Psoas muscle (tissue), 8 donors: ENCODE measurements around the gene GNB1L. TPM values are rescaled to one million over a fixed set of nuclear protein-coding genes. Genes with fewer than 3 reads are reported as not detected.
"Not testable (repeated sequence)": the region's sequence is repeated elsewhere in the genome, so short reads cannot be mapped to it uniquely, and the experiment has no call there.

ENCODE experiments used
- ATAC-seq, 4 donors: fragments of 200-7000 bp; cut with Tn5 transposase; one replicate each; pipeline ENCODE4 v1.9.1; 2020; ENCODE audit warnings: moderate library complexity in 3 of 4, mild to moderate bottlenecking in 2 of 4
- DNase-seq, 2 donors: peaks; one replicate each; pipeline ENCODE4 v3.0.0-alpha.2; 2020
- H3K27ac ChIP-seq: fragments of 200-600 bp; one replicate; pipeline ENCODE4 v1.8.0; 2022
- H3K27me3 ChIP-seq, 3 donors: fragments of 200-600 bp in 1 of 3; one replicate each; pipeline versions ENCODE4 v1.6.1 to v1.8.0; 2013 to 2022; ENCODE audit warnings: low read length in 2 of 3, mild to moderate bottlenecking in 2 of 3, moderate library complexity in 1 of 3; ENCODE audit not compliant: insufficient read depth in 3 of 3
- H3K36me3 ChIP-seq, 2 donors: fragments of 200-600 bp in 1 of 2; one replicate each; pipeline versions ENCODE4 v1.6.1 to v1.8.0; 2013 to 2022; ENCODE audit warnings: low read depth in 1 of 2, mild to moderate bottlenecking in 1 of 2, moderate library complexity in 1 of 2; ENCODE audit not compliant: insufficient read depth in 1 of 2
- H3K4me1 ChIP-seq: fragments of 200-600 bp; one replicate; pipeline ENCODE4 v1.8.0; 2022
- H3K4me3 ChIP-seq: fragments of 200-600 bp; one replicate; pipeline ENCODE4 v1.8.0; 2022; ENCODE audit warnings: mild to moderate bottlenecking
- H3K9me3 ChIP-seq: fragments of 200-600 bp; one replicate; pipeline ENCODE4 v1.8.0; 2022
- WGBS, 3 donors: extraction: QIAGEN DNeasy Blood & Tissue Kit; methylation state at CpG; one replicate each; pipeline versions ENCODE4 v1.1.6 to v1.1.7; 2013; 5-methylcytosine and 5-hydroxymethylcytosine counted together
- intact Hi-C, 2 donors: fragments of 100-400 bp; cut with DNase I; formaldehyde crosslinking; loops; one replicate each; pipeline versions ENCODE4 v1.11.0 to v1.14.2; 2022
- polyA plus RNA-seq, 3 donors: library from polyadenylated mRNA; stranded (reverse); fragments of 200-250 nt; gene quantifications; one replicate each; pipeline ENCODE4 v1.2.3, GENCODE V29; 2013
- total RNA-seq, 4 donors: library from RNA; stranded (reverse); fragmentation: NEBNext Ultra II Directional in 2 of 4; extraction: Animal tissue kit (Norgen Biotek cat#: 25700) in 2 of 4; gene quantifications; one replicate each; pipeline versions ENCODE4 v1.2.1 to v1.2.4, GENCODE V29; 2021 to 2023
- TF ChIP-seq, protein P1 (sequence below): fragments of 200-600 bp; IDR thresholded peaks from one replicate; pipeline ENCODE4 v1.8.0; 2022; ENCODE audit warnings: antibody characterized with exemption
- donor health status: healthy with polysubstance abuse.
- donor health status: DM: no; HTN: no; CAD: no; lungs with moderate emphysema.
- donor health status: Bipolar disorder and iron deficiency.
- donor health status: healthy.
- donor health status: DM: yes; HTN: yes; CAD: no.
- donor health status: DM: no; HTN: no; CAD: no.
- donor health status: DM: no; HTN: no; CAD: no.
- donor health status: DM: yes; HTN: yes; CAD: no.

Gene GNB1L
- total and polyA plus RNA-seq, 7 donors, result 1.5 to 7.6 (median 3.3) TPM

DNA sequence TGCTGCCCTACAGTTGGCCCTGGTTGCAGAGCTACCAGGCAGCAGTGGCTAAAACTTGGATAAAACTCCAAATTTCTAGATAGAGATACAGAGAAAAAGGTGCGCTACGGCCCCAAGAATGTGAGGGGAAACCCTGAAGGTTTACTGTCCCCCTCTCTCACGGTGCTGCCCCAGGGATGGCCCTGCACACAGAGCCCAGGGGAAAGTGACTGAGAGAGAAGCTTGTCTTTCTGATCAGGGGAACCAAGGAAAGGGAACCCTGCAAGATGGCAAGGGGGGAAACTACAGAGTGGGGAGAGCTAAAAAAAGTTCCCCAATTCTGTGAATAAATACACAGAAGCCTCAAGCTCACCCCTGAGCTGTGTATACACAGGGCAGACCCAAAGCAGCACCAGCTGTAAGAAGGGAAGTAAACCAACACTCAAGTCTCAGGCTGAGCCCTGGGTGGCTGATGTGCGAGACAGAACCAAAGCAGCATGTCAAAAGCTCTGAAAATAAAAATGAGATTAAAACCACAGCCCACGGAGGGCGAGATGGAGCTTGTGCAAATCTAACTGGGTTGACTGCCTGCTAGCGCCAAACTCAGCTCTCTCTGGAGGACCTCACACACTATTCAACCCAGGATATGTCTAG lies 22.1 kb downstream of the GNB1L start:
- Histone ChIP-seq H3K4me3 (no peak overlapping the region), H3K27me3 (no peaks in the 10 kb centered on the region), H3K9me3 (no peaks in the 10 kb centered on the region), H3K27ac (no peak overlapping the region), H3K36me3 (no peaks in the 10 kb centered on the region), H3K4me1 (no peaks in the 10 kb centered on the region)
- WGBS, 3 donors, result 86 to 91% (median 87%) methylated on average over 7 of the region's 7 CpGs
- DNase-seq, result no peak
- no peak for ATAC-seq
- intact Hi-C loops, result no loop called here
- TF ChIP-seq, protein P1, sequence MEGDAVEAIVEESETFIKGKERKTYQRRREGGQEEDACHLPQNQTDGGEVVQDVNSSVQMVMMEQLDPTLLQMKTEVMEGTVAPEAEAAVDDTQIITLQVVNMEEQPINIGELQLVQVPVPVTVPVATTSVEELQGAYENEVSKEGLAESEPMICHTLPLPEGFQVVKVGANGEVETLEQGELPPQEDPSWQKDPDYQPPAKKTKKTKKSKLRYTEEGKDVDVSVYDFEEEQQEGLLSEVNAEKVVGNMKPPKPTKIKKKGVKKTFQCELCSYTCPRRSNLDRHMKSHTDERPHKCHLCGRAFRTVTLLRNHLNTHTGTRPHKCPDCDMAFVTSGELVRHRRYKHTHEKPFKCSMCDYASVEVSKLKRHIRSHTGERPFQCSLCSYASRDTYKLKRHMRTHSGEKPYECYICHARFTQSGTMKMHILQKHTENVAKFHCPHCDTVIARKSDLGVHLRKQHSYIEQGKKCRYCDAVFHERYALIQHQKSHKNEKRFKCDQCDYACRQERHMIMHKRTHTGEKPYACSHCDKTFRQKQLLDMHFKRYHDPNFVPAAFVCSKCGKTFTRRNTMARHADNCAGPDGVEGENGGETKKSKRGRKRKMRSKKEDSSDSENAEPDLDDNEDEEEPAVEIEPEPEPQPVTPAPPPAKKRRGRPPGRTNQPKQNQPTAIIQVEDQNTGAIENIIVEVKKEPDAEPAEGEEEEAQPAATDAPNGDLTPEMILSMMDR, result no peak

DNA sequence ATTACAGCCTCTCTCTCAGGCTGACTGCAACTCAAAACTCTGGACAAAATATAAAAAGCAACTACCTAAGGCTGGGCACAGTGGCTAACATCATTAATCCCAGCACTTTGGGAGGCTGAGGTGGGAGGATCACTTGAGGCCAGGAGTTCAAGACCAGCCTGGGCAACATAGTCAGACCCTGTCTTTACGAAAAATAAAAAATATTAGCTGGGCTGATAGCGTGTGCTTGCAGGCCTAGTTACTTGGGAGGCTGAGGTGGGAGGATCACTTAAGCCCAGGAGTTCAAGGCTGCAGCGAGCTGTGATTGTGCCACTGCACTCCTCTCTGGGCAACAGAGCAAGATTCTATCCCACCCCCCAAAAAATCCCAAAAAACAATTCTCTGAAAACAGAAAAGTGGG lies 22.7 kb downstream of the GNB1L start:
- WGBS, 3 donors, result 77 to 98% (median 79%) methylated on average over 3 of the region's 3 CpGs
- intact Hi-C loops, DNase-seq: not testable (repeated sequence)

DNA sequence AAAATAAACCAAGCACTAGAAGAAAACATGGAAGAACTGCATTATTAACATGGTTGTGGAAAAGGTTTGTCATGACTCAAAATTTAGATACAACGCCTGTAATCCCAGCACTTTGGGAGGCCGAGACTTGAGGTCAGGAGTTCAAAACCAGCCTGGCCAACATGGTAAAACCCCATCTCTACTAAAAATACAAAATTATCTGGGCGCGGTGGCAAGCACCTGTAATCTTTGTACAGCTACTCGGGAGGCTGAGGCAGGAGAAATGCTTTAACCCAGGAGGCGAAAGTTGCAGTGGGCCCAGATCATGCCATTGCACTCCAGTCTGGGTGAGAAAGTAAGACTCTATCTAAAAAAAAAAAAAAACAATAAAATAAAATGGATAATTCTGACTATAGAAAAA lies 23.7 kb downstream of the GNB1L start:
- DNase-seq (no peak), ATAC-seq (no peak)
- no peaks in the 10 kb centered on the region for H3K27me3 ChIP-seq
- no peaks in the 10 kb centered on the region for H3K9me3 ChIP-seq
- TF ChIP-seq, protein P1, result no peak
- intact Hi-C loops, result no loop called here
- no peaks in the 10 kb centered on the region for H3K4me1 ChIP-seq
- WGBS, 3 donors, result 99 to 100% (median 99%) methylated on average over 6 of the region's 6 CpGs
- no peaks in the 10 kb centered on the region for H3K36me3 ChIP-seq
- H3K27ac ChIP-seq, result no peak overlapping the region
- H3K4me3 ChIP-seq, result no peak overlapping the region

More for the DNA sequence above, 22.7 kb downstream of the GNB1L start:
- not testable (repeated sequence) for H3K9me3 ChIP-seq, ATAC-seq, H3K4me1 ChIP-seq, H3K36me3 ChIP-seq, H3K27ac ChIP-seq, H3K27me3 ChIP-seq, H3K4me3 ChIP-seq

GRCh38 chr22:19828035-19828401 lies 26.7 kb downstream of the GNB1L start:
- Histone ChIP-seq H3K27me3 (no peaks in the 10 kb centered on the region), H3K27ac (no peak overlapping the region), H3K36me3 (no peaks in the 10 kb centered on the region), H3K9me3 (no peaks in the 10 kb centered on the region), H3K4me1 (no peaks in the 10 kb centered on the region), H3K4me3 (no peak overlapping the region)
- TF ChIP-seq, protein P1, result no peak
- intact Hi-C loops, result no loop called here
- no peak for DNase-seq
- 88 to 95% (median 89%) methylated on average over 2 of the region's 2 CpGs for WGBS, 3 donors
- ATAC-seq, result no peak

GRCh38 chr22:19827341-19828034 lies 27.2 kb downstream of the GNB1L start:
- WGBS, 3 donors, result 86 to 89% (median 87%) methylated on average over 10 of the region's 10 CpGs

More at GRCh38 chr22:19827341-19828034, 27.2 kb downstream of the GNB1L start:
- TF ChIP-seq, protein P1, result no peak
- no peak overlapping the region for H3K27ac ChIP-seq
- H3K27me3 ChIP-seq, result no peaks in the 10 kb centered on the region
- no peak for ATAC-seq
- H3K4me1 ChIP-seq, result no peaks in the 10 kb centered on the region
- H3K36me3 ChIP-seq, result no peaks in the 10 kb centered on the region
- no peak for DNase-seq
- no peak overlapping the region for H3K4me3 ChIP-seq
- intact Hi-C loops, result no loop called here
- H3K9me3 ChIP-seq, result no peaks in the 10 kb centered on the region
